GM18517 (cell line): ENCODE measurements around the gene HOXB3.

Experiments
- ATAC-seq: cut with Tn5 transposase; IDR thresholded peaks from one replicate; pipeline ENCODE4 v1.9.1; 2021; ENCODE audit warnings: mild to moderate bottlenecking, moderate library complexity; ENCODE audit not compliant: unreplicated experiment

The HOXB3 gene

GRCh38 chr17:48506246-48506645 lies 83.8 kb downstream of the HOXB3 start:
- ATAC-seq: no peak

- ATAC-seq: peak; percentile 74
Measured at GRCh38 chr17:48505788-48506187, 84.3 kb downstream of the HOXB3 start.

GRCh38 chr17:48504953-48505352 lies 85.1 kb downstream of the HOXB3 start:
- ATAC-seq: no peak

GRCh38 chr17:48503747-48504146 lies 86.3 kb downstream of the HOXB3 start:
- ATAC-seq: no peak

DNA sequence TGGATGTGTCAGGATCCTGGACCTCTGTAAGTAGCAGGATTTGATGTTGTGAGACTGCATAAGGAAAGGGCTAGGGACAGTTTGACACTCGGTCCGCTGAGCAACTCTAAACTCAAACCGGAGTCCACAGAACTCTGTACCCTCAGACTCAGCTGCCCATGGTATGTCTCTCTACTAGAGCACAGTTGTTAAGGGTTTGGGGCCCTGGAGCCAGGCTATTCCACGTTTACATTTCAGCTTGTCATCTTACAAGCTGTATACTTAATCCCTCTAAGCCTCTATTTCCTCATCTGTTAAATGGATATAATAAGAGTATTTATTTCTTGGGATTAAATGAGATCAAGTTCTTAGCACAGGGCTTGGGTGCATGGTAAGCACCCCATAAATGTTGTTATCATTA lies 87.1 kb downstream of the HOXB3 start:
- no peak for ATAC-seq

DNA sequence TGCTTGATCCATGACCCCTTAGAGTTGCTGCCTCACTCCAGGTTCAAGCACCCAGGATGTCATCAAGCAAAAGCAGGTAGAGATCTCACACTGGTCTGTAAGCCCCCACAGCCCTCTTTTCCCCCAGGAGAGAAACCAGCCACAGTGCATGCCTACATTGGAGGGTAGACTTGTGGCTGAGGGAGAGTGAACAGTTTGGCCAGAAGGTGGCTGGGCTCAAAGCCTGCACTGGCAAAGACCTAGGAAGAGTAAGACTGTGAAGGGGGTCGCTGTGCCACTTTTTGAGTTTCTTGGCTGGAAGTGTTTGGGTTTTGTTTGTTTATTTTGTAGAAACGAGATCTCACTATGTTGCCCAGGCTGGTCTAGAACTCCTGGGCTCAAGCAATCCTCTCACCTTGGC lies 87.7 kb downstream of the HOXB3 start:
- no peak for ATAC-seq

GRCh38 chr17:48500435-48501426 lies 89.3 kb downstream of the HOXB3 start:
- ATAC-seq: no peak

GRCh38 chr17:48499735-48500434 lies 90.2 kb downstream of the HOXB3 start:
- ATAC-seq: no peak

GRCh38 chr17:48499248-48499647 lies 90.8 kb downstream of the HOXB3 start:
- no peak for ATAC-seq
